Activated CD4-positive, alpha-beta T cell treated with anti-CD3 and anti-CD28 coated beads for 36 hours (primary cell): ENCODE data around the gene CD34. TPM values are rescaled to one million over a fixed set of nuclear protein-coding genes. Genes with fewer than 3 reads are reported as not detected.

ENCODE experiments used
- ATAC-seq: fragments of 200-7000 bp; cut with Tn5 transposase; one replicate; pipeline ENCODE4 v1.10.0; 2021; ENCODE audit warnings: mild to moderate bottlenecking, moderate library complexity
- CTCF ChIA-PET: fragments of 350-600 bp; sonication (Branson Sonifier 250); formaldehyde crosslinking; loops from one replicate; lab custom pipeline; 2021; ENCODE audit warnings: antibody characterized with exemption; lab: Charles Lee
- POLR2A ChIA-PET: fragments of 350-600 bp; sonication (Branson Sonifier 250); formaldehyde crosslinking; loops from one replicate; lab custom pipeline; 2021; ENCODE audit warnings: antibody characterized with exemption, inconsistent platforms; lab: Charles Lee
- DNase-seq: peaks from one replicate; pipeline ENCODE4 v3.0.0-alpha.2; 2020
- H3K27ac Mint-ChIP-seq: one replicate; pipeline ENCODE4 v1.8.0; 2021; ENCODE audit warnings: mixed read lengths
- H3K27me3 Mint-ChIP-seq: one replicate; pipeline ENCODE4 v1.8.0; 2021; ENCODE audit warnings: mixed read lengths
- H3K36me3 Mint-ChIP-seq: one replicate; pipeline ENCODE4 v1.8.0; 2021; ENCODE audit warnings: low read depth, mixed read lengths
- H3K4me1 Mint-ChIP-seq: one replicate; pipeline ENCODE4 v1.8.0; 2021; ENCODE audit warnings: mixed read lengths
- H3K4me3 Mint-ChIP-seq: one replicate; pipeline ENCODE4 v1.8.0; 2021; ENCODE audit warnings: mild to moderate bottlenecking, moderate library complexity, mixed read lengths
- H3K9me3 Mint-ChIP-seq: one replicate; pipeline ENCODE4 v1.8.0; 2021; ENCODE audit warnings: low read depth, mixed read lengths
- intact Hi-C, 2 experiments: fragments of 100-400 bp; cut with DNase I in 1 of 2; cut with micrococcal nuclease in 1 of 2; formaldehyde crosslinking; loops; one replicate each; pipeline versions ENCODE4 v1.14.2 to v1.15.1; 2022 to 2024; cut with DNase I, micrococcal nuclease
- total RNA-seq, 2 experiments: library from RNA; stranded (reverse); gene quantifications; one replicate each; pipeline ENCODE4 v1.2.3, GENCODE V29; 2021

The CD34 gene
- total RNA-seq, 2 experiments from 2014 or later: 0.02 to 0.04 TPM

DNA sequence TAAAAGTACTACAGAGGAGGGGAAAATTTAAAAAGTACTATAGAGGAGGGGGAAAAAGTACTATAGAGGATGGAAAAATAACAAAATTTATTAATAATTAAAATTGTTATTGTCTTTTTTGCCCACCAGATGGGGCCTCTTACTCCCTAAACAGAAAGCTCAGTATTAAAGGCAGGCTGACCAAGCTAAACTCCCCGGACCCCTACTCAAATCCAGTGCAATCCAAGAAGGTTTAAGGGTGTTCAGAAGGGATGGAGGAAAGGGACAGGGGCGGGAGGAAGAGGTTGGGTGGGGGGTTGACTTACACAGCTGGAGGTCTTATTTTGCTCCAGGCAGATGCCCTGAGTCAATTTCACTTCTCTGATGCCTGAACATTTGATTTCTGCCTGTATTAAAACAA lies 13.7 kb downstream of the CD34 start:
- H3K27me3 Mint-ChIP-seq: no peaks in the 10 kb centered on the region
- no peaks in the 10 kb centered on the region for H3K4me1 Mint-ChIP-seq
- no peak for DNase-seq
- ChIA-PET POLR2A (no interaction called here), CTCF (interaction anchor here (0.6 to 4.5 kb wide), 5 partner anchors 9 to 67 kb away, joined by 3 to 28 read pairs (median 7); no protein-coding TSS in a partner anchor)
- no peak for ATAC-seq
- H3K9me3 Mint-ChIP-seq: no peaks in the 10 kb centered on the region
- H3K4me3 Mint-ChIP-seq: no peak overlapping the region
- H3K36me3 Mint-ChIP-seq: no peaks in the 10 kb centered on the region
- intact Hi-C loops: no loop called here
- no peak overlapping the region for H3K27ac Mint-ChIP-seq

DNA sequence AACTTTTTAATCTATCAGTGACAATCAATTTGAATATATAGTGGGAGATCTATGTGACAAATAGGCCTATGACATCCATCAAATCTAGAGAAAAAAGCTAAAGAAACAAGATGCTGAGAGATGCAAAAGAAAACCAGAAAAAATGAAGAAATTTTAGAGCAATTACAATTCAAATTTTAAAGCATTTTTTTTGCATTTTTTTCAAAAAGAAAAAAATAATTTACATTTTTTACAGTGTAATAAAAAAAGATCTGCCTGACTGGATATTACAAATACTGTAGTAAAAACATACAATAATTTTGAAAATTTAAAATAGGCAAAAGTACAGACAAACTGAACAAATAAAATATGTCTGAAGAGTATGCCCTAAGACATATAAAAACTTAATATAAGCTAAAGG lies 14.4 kb downstream of the CD34 start:
- no peak for DNase-seq
- H3K9me3 Mint-ChIP-seq: no peaks in the 10 kb centered on the region
- H3K4me3 Mint-ChIP-seq: no peak overlapping the region
- H3K4me1 Mint-ChIP-seq: no peaks in the 10 kb centered on the region
- H3K27ac Mint-ChIP-seq: no peak overlapping the region
- no peak for ATAC-seq
- CTCF ChIA-PET: interaction anchor here (1.1 to 4.5 kb wide), 4 partner anchors 10 to 68 kb away, joined by 4 to 28 read pairs (median 11); no protein-coding TSS in a partner anchor
- POLR2A ChIA-PET: no interaction called here
- no peaks in the 10 kb centered on the region for H3K27me3 Mint-ChIP-seq
- H3K36me3 Mint-ChIP-seq: no peaks in the 10 kb centered on the region
- intact Hi-C loops: no loop called here

DNA sequence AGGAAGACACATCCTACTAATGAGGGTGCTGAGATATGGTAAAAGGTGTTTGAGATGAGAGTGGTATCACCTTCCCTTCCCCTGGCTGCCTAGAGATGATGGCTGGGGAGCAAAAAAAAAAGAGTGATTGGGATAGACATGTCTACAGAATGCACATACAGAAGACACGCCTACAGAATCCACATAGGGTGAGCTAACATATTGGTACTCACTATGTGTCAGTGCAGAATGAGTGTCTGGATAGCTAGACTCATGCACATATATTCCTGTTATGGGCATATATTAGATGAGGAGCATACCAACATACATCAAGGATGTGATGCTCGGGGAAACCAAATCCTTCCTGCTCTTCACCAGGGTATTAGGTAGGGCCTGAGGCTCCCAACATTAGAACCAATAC lies 16.2 kb downstream of the CD34 start:
- ChIA-PET POLR2A (no interaction called here), CTCF (interaction anchor here (0.8 to 4.5 kb wide), 3 partner anchors 9 to 68 kb away, joined by 3 to 28 read pairs (median 15); no protein-coding TSS in a partner anchor)
- H3K4me3 Mint-ChIP-seq: no peak overlapping the region
- intact Hi-C loops: no loop called here
- no peak overlapping the region for H3K27ac Mint-ChIP-seq
- H3K27me3 Mint-ChIP-seq: no peaks in the 10 kb centered on the region
- H3K36me3 Mint-ChIP-seq: no peaks in the 10 kb centered on the region
- H3K4me1 Mint-ChIP-seq: no peaks in the 10 kb centered on the region
- ATAC-seq (no peak), DNase-seq (no peak)
- no peaks in the 10 kb centered on the region for H3K9me3 Mint-ChIP-seq

DNA sequence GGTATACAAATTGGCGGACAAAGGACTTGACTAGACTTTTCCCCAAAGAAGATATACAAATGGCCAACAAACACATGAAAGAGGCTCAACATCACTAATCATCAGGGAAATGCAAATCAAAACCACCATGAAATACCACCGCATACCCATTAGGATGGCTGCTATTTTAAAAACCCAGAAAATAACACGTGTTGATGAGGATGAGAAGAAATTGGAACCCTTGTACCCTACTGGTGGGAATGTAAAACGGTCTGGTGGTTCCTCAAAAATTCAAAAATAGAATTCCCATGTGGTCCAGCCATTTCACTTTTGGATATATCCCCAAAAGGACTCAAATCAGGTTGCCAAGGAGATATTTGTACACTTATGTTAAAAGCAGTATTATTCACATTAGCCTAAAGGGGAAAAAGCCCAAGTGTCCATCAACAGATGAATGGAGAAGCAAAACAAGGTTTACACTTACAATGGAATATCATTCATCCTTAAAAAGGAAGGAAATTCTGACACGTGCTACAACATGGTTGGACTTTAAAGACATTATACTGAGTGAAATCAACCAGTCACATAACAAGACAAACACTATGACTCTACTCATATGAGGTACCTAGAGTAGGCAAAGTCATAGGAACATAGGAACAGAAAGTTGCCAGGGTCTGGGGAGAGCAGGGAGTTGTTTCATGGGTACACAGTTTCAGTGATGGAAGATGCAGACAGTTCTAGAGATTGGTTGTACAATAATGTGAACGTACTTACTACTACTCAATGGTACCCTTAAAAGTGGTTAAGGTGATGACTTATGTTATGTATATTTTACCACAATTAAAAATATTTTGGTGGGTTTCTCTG lies 17.0 kb downstream of the CD34 start:
- intact Hi-C loops: no loop called here
- no peaks in the 10 kb centered on the region for H3K36me3 Mint-ChIP-seq
- no peaks in the 10 kb centered on the region for H3K4me1 Mint-ChIP-seq
- H3K27ac Mint-ChIP-seq: no peak overlapping the region
- ChIA-PET CTCF (interaction anchor here (0.8 to 2.1 kb wide), 2 partner anchors 10 to 17 kb away, joined by 3 to 12 read pairs; no protein-coding TSS in a partner anchor), POLR2A (no interaction called here)
- H3K27me3 Mint-ChIP-seq: no peaks in the 10 kb centered on the region
- H3K9me3 Mint-ChIP-seq: no peaks in the 10 kb centered on the region
- H3K4me3 Mint-ChIP-seq: no peak overlapping the region
- no peak for DNase-seq
- no peak for ATAC-seq

DNA sequence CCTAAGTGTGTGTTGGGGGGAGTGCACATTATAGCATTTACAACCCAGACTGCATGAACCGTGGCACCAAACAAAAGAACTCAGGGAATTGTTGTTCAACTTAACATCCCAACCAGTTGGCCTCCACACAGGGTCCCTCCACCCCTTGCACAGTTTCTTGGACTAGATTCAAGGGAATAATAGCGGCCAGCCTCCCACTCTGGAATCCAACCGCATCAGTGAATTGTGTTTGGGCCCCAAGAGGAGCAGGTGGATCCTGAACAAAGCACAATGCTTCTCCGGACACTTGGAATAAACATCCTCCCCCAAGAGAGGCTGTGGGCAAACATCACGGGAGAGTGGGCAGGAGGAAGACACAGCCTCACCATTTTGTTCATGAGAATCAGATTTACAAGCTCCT lies 18.2 kb downstream of the CD34 start:
- Mint-ChIP-seq H3K9me3 (no peaks in the 10 kb centered on the region), H3K27ac (no peak overlapping the region), H3K4me1 (no peaks in the 10 kb centered on the region), H3K36me3 (no peaks in the 10 kb centered on the region), H3K27me3 (no peaks in the 10 kb centered on the region), H3K4me3 (no peak overlapping the region)
- ATAC-seq (no peak), DNase-seq (no peak)
- ChIA-PET CTCF (interaction anchor here (0.7 to 2.1 kb wide), 2 partner anchors 8 to 277 kb away, joined by 3 to 12 read pairs; no protein-coding TSS in a partner anchor), POLR2A (no interaction called here)
- intact Hi-C loops: no loop called here

DNA sequence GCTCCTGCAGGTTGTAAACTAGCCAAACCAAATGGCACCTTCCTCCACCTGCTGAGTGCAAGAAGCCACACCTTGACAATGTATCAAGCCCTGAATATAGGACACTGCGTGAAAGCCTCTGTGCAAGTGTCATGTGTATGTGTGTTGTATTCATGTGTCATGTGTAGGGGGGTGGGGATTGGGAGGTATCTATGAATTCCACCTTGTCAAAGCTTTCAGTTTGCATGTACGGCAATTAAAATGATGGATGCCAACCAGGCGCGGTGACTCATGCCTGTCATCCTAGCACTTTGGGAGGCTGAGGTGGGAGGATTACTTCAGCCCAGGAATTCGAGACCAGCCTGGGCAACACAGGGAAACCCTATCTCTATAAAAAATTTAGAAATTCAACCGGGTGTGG lies 19.8 kb downstream of the CD34 start:
- POLR2A ChIA-PET: no interaction called here
- H3K27me3 Mint-ChIP-seq: peaks cover 2% of the 10 kb centered on the region
- no peaks in the 10 kb centered on the region for H3K9me3 Mint-ChIP-seq
- no peaks in the 10 kb centered on the region for H3K4me1 Mint-ChIP-seq
- no peak overlapping the region for H3K27ac Mint-ChIP-seq
- CTCF ChIA-PET: no interaction called here
- no peak for ATAC-seq
- no peak overlapping the region for H3K4me3 Mint-ChIP-seq
- intact Hi-C loops: no loop called here
- H3K36me3 Mint-ChIP-seq: no peaks in the 10 kb centered on the region
- no peak for DNase-seq

DNA sequence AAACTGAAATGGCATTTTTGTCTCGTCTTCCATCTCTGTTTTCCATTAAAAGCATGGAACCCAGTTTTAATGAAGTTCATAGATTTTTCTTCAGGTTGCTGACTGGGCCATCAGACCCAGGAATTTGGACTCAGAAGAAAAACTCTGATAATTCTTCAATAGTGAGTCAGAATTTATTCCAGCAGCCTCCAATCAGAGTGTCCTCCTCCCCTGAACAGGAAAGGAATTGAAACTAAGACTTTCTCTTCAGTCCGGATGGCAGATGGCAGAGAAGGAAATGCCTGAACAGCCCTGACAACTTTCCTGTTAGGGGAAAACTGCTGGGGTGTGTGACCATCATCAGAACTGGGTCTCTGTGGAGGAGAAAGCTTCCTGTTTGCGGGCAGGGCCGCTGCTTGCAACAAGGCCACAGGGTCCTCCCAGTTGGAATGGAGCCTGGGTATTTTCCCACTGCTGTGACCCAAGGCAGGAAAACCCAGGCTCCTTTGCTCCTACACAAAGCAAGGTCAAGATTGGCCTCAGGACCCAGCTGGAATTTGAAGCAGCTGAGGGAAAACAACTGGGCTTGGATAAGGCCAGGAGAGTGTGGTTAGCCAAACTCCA lies 20.7 kb downstream of the CD34 start:
- ATAC-seq (no peak), DNase-seq (no peak)
- H3K27me3 Mint-ChIP-seq: peaks cover 2% of the 10 kb centered on the region
- ChIA-PET POLR2A (no interaction called here), CTCF (no interaction called here)
- peaks cover 3% of the 10 kb centered on the region for H3K4me1 Mint-ChIP-seq
- no peaks in the 10 kb centered on the region for H3K36me3 Mint-ChIP-seq
- H3K27ac Mint-ChIP-seq: no peak overlapping the region
- no peak overlapping the region for H3K4me3 Mint-ChIP-seq
- intact Hi-C loops: no loop called here
- no peaks in the 10 kb centered on the region for H3K9me3 Mint-ChIP-seq

DNA sequence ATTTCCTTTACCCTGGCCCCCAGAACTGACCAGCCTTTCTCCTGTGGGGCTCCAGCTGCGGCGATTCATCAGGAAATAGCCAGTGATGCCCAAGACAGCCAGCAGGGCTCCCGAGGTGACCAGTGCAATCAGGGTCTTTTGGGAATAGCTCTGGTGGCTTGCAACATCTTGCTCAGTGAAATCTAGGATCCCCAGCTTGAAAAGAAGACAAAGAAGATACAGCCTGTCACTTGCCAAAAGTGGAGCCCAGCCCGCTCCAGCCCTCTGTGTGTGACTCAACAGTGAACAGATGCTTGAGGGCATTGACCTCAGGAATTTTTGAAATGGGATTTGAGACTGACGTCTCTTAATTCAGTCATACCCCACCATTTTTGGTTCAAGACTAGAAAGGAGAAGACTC lies 22.3 kb downstream of the CD34 start:
- POLR2A ChIA-PET: no interaction called here
- DNase-seq (no peak), ATAC-seq (no peak)
- CTCF ChIA-PET: interaction anchor here (6.7 to 9.2 kb wide), 2 partner anchors 17 to 75 kb away, joined by 92 to 179 read pairs; no protein-coding TSS in a partner anchor
- H3K4me3 Mint-ChIP-seq: no peak overlapping the region
- H3K27me3 Mint-ChIP-seq: peaks cover 2% of the 10 kb centered on the region
- intact Hi-C loops: no loop called here
- H3K36me3 Mint-ChIP-seq: no peaks in the 10 kb centered on the region
- H3K9me3 Mint-ChIP-seq: no peaks in the 10 kb centered on the region
- H3K4me1 Mint-ChIP-seq: peaks cover 18% of the 10 kb centered on the region
- no peak overlapping the region for H3K27ac Mint-ChIP-seq

DNA sequence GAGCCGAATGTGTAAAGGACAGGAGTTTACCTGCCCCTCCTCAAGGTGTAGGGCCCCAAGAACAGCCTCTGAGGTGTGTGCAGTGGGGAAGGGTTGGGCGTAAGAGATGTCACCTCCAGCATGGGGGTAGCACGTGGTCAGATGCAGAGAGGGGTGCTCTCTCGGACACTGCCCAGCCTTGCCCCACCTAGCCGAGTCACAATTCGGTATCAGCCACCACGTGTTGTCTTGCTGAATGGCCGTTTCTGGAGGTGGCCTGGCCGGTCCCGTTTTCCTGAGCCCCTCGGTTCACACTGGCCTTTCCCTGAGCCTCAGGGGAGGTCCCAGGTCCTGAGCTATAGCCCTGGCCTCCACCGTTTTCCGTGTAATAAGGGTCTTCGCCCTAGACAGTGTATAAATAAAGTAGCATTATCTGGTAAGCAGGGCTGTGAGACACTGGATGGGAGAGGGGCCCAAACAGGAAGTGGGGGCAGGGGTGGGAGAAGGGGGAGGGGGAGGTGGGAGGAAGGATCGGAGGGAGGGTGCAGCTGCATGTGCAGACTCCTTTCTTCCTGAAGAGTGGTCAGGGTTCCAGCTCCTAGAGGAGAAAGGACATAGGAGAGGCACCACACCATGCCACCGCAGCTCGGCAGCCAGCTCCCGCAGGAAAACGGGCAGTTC lies 23.3 kb downstream of the CD34 start:
- Mint-ChIP-seq H3K36me3 (no peaks in the 10 kb centered on the region), H3K9me3 (no peaks in the 10 kb centered on the region), H3K4me1 (peaks cover 26% of the 10 kb centered on the region), H3K4me3 (no peak overlapping the region), H3K27ac (no peak overlapping the region), H3K27me3 (peaks cover 2% of the 10 kb centered on the region)
- intact Hi-C loops: no loop called here
- CTCF ChIA-PET: interaction anchor here (0.6 to 9.2 kb wide), 13 partner anchors 9 to 110 kb away, joined by 3 to 179 read pairs (median 3); no protein-coding TSS in a partner anchor
- POLR2A ChIA-PET: interaction anchor here (0.5 kb wide), 1 partner anchor 44 kb away, joined by 5 read pairs; no protein-coding TSS in a partner anchor
- DNase-seq (no peak), ATAC-seq (no peak)

DNA sequence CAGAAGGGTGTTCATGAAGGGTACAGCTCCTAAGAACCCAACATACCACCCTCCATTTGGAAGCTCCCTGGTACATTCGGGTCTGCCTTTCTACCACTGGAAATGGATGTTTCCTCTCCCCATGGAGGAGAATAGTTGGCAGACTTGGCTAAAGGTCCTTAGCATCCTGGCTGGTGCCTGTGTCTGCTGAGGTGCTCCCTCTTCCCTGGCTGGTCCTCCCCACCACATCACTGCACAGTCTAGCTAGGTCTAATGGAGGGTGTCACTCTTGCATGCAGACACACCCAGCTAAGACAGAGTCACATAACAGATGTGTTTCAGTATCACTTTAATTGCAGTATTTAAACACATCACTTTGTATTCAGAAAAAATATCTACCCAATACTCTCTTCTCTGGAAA lies 24.7 kb downstream of the CD34 start:
- intact Hi-C loops: no loop called here

More for the DNA sequence above, 24.7 kb downstream of the CD34 start:
- peaks cover 35% of the 10 kb centered on the region for H3K4me1 Mint-ChIP-seq
- H3K4me3 Mint-ChIP-seq: no peak overlapping the region
- no peaks in the 10 kb centered on the region for H3K36me3 Mint-ChIP-seq
- ChIA-PET CTCF (interaction anchor here (0.6 to 9.2 kb wide), 19 partner anchors 10 to 266 kb away, joined by 3 to 179 read pairs (median 4); no protein-coding TSS in a partner anchor), POLR2A (no interaction called here)
- H3K27me3 Mint-ChIP-seq: peaks cover 2% of the 10 kb centered on the region
- ATAC-seq: no peak
- no peak for DNase-seq
- H3K9me3 Mint-ChIP-seq: no peaks in the 10 kb centered on the region
- no peak overlapping the region for H3K27ac Mint-ChIP-seq
